ENCODE results near the gene USP6NL.

- TF ChIP-seq CTCF (IDR thresholded peaks at IDR 0.05) (no peak), EP300 (IDR thresholded peaks at IDR 0.05) (no peak), POLR2A (IDR thresholded peaks at IDR 0.05; ENCODE audit: low read depth) (no peak)
Observed at GRCh38 chr10:11535346-11535959, 76.0 kb downstream of the USP6NL start.

Data from esophagus muscularis mucosa (tissue), 4 donors.